Osteoblast (primary cell): ENCODE results near the gene TNFRSF4. TPM values are rescaled to one million over a fixed set of nuclear protein-coding genes. Genes with fewer than 3 reads are reported as not detected.
A peak's percentile ranks its signal among the peaks of the same experiment; 100 is the strongest.

Source experiments
- DNase-seq: peaks from one replicate; pipeline ENCODE4 v3.0.0; 2011; ENCODE audit warnings: low spot score, mixed read lengths; ENCODE audit not compliant: insufficient read length; ENCODE audit errors: missing footprints
- H2AFZ ChIP-seq: 2 replicates; pipeline ENCODE4 v1.6.0; 2011; ENCODE audit warnings: mild to moderate bottlenecking, low read length
- H3K27ac ChIP-seq: 2 replicates; pipeline ENCODE4 v1.5.1; 2011; ENCODE audit warnings: mild to moderate bottlenecking, low read depth, low read length, moderate library complexity
- H3K27me3 ChIP-seq: 2 replicates; pipeline ENCODE4 v1.6.0; 2012; ENCODE audit warnings: mild to moderate bottlenecking, control low read depth, inconsistent platforms, low read length, moderate library complexity; ENCODE audit not compliant: insufficient read depth
- H3K36me3 ChIP-seq: 2 replicates; pipeline ENCODE4 v1.5.1; 2011; ENCODE audit warnings: mild to moderate bottlenecking, low read length, control low read depth, moderate library complexity; ENCODE audit not compliant: insufficient read depth
- H3K4me1 ChIP-seq: 2 replicates; pipeline ENCODE4 v1.5.1; 2011; ENCODE audit warnings: mild to moderate bottlenecking, low read length, control low read depth, moderate library complexity; ENCODE audit not compliant: insufficient read depth
- H3K4me2 ChIP-seq: 2 replicates; pipeline ENCODE4 v1.6.0; 2011; ENCODE audit warnings: mild to moderate bottlenecking, low read length; ENCODE audit not compliant: insufficient read depth
- H3K4me3 ChIP-seq: fragments of 200-600 bp; sonication (generic); 3 replicates; pipeline ENCODE4 v1.5.1; 2012; ENCODE audit warnings: mild to moderate bottlenecking, low read length, inconsistent platforms; ENCODE audit not compliant: insufficient read depth
- H3K79me2 ChIP-seq: 2 replicates; pipeline ENCODE4 v1.6.0; 2012; ENCODE audit warnings: mild to moderate bottlenecking, low read length, control low read depth, inconsistent platforms; ENCODE audit not compliant: insufficient read depth
- H3K9me3 ChIP-seq: 2 replicates; pipeline ENCODE4 v1.5.1; 2011; ENCODE audit warnings: low read depth, low read length, control low read depth
- H4K20me1 ChIP-seq: 2 replicates; pipeline ENCODE4 v1.6.0; 2012; ENCODE audit warnings: mild to moderate bottlenecking, low read length, control low read depth; ENCODE audit not compliant: insufficient read depth
- CTCF ChIP-seq: IDR thresholded peaks from 2 replicates; pipeline ENCODE4 v1.5.1; 2011; ENCODE audit warnings: mild to moderate bottlenecking, low read depth, low read length, moderate library complexity; ENCODE audit errors: extremely low read depth
- total RNA-seq: library from RNA; depleted of rRNA; stranded (reverse); fragments of >200 nt; gene quantifications from 2 replicates; pipeline ENCODE4 v1.2.3, GENCODE V29; 2012

Gene TNFRSF4
- total RNA-seq, 1 donor, result under 0.01 TPM

- TF ChIP-seq CTCF, result no peak
- Histone ChIP-seq H3K79me2 (no peaks in the 10 kb centered on the region), H3K27me3 (peaks cover 34% of the 10 kb centered on the region), H3K4me3 (no peak overlapping the region), H3K4me2 (no peak overlapping the region), H2AFZ (no peak overlapping the region), H4K20me1 (no peaks in the 10 kb centered on the region), H3K27ac (no peak overlapping the region), H3K36me3 (no peaks in the 10 kb centered on the region), H3K4me1 (no peaks in the 10 kb centered on the region), H3K9me3 (no peaks in the 10 kb centered on the region)
- peak; percentile 63 for DNase-seq
Observed at GRCh38 chr1:1171546-1172340, 42.2 kb downstream of the TNFRSF4 start.

GRCh38 chr1:1171161-1171545 is 42.8 kb downstream of the TNFRSF4 start:
- no peak overlapping the region for H3K27ac ChIP-seq
- H3K4me2 ChIP-seq, result no peak overlapping the region
- no peaks in the 10 kb centered on the region for H4K20me1 ChIP-seq
- no peak overlapping the region for H2AFZ ChIP-seq
- no peak overlapping the region for H3K4me3 ChIP-seq
- no peaks in the 10 kb centered on the region for H3K79me2 ChIP-seq
- H3K27me3 ChIP-seq, result peaks cover 28% of the 10 kb centered on the region
- H3K9me3 ChIP-seq, result no peaks in the 10 kb centered on the region
- TF ChIP-seq CTCF, result no peak
- DNase-seq, result peak; percentile 86
- H3K4me1 ChIP-seq, result no peaks in the 10 kb centered on the region
- no peaks in the 10 kb centered on the region for H3K36me3 ChIP-seq

GRCh38 chr1:1170215-1171091 is 43.5 kb downstream of the TNFRSF4 start:
- H3K27ac ChIP-seq, result no peak overlapping the region
- H3K79me2 ChIP-seq, result no peaks in the 10 kb centered on the region
- H2AFZ ChIP-seq, result no peak overlapping the region
- no peaks in the 10 kb centered on the region for H3K9me3 ChIP-seq
- H3K4me1 ChIP-seq, result no peaks in the 10 kb centered on the region
- no peaks in the 10 kb centered on the region for H4K20me1 ChIP-seq
- H3K4me3 ChIP-seq, result no peak overlapping the region
- DNase-seq, result peak; percentile 78
- H3K36me3 ChIP-seq, result no peaks in the 10 kb centered on the region
- TF ChIP-seq CTCF, result no peak
- no peak overlapping the region for H3K4me2 ChIP-seq
- H3K27me3 ChIP-seq, result peaks cover 27% of the 10 kb centered on the region
